Neural crest cell (in vitro differentiated cells): ENCODE data around the gene WARS2. TPM values are rescaled to one million over a fixed set of nuclear protein-coding genes. Genes with fewer than 3 reads are reported as not detected.

Experiments
- DNase-seq: peaks from one replicate; pipeline ENCODE4 v3.0.0; 2021; ENCODE audit warnings: low read depth, mixed read lengths, low spot score
- H3K27ac Mint-ChIP-seq: one replicate; pipeline ENCODE4 v1.8.0; 2021; ENCODE audit warnings: mild to moderate bottlenecking, mixed read lengths; ENCODE audit not compliant: unreplicated experiment
- H3K27me3 Mint-ChIP-seq: 2 replicates; pipeline ENCODE4 v1.8.0; 2021; ENCODE audit warnings: low read depth, mild to moderate bottlenecking, mixed read lengths
- H3K36me3 Mint-ChIP-seq: 2 replicates; pipeline ENCODE4 v1.8.0; 2021; ENCODE audit warnings: low read depth, mild to moderate bottlenecking, mixed read lengths
- H3K4me1 Mint-ChIP-seq: 2 replicates; pipeline ENCODE4 v1.8.0; 2021; ENCODE audit warnings: mixed read lengths
- H3K4me3 Mint-ChIP-seq: one replicate; pipeline ENCODE4 v1.8.0; 2021; ENCODE audit warnings: mild to moderate bottlenecking, mixed read lengths
- H3K9me3 Mint-ChIP-seq: 2 replicates; pipeline ENCODE4 v1.8.0; 2021; ENCODE audit warnings: mixed read lengths
- total RNA-seq: library from RNA; stranded (reverse); gene quantifications from 2 replicates; pipeline ENCODE4 v1.2.1, GENCODE V29; 2021
- TF ChIP-seq, protein P1 (sequence below): fragments of 200-600 bp; sonication (generic); conservative IDR thresholded peaks from 2 replicates; pipeline ENCODE4 v1.5.0; 2021; ENCODE audit warnings: antibody characterized with exemption, mild to moderate bottlenecking

The WARS2 gene
- total RNA-seq, 1 donor from 2014 or later, result 12.3 TPM

DNA sequence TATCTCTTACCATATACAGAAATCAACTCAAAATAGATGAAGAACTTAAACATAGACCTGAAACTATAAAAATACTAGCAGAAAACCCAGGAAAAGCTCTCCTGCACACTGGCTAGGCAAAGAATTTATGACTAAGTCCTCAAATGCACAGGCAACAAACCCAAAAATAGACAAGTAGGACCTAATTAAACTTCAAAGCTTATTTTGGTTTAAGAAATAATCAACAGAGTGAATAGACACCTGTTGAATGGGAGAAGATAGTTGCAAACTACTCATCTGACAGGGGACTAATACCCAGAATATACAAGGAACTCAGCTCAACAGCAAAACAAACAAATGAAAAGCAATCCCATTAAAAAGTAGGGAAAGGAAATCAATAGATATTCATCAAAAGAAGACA lies 40.7 kb downstream of the WARS2 start:
- H3K36me3 Mint-ChIP-seq, result no peaks in the 10 kb centered on the region
- no peaks in the 10 kb centered on the region for H3K27me3 Mint-ChIP-seq
- H3K4me3 Mint-ChIP-seq, result no peak overlapping the region
- H3K4me1 Mint-ChIP-seq, result no peaks in the 10 kb centered on the region
- TF ChIP-seq, protein P1, sequence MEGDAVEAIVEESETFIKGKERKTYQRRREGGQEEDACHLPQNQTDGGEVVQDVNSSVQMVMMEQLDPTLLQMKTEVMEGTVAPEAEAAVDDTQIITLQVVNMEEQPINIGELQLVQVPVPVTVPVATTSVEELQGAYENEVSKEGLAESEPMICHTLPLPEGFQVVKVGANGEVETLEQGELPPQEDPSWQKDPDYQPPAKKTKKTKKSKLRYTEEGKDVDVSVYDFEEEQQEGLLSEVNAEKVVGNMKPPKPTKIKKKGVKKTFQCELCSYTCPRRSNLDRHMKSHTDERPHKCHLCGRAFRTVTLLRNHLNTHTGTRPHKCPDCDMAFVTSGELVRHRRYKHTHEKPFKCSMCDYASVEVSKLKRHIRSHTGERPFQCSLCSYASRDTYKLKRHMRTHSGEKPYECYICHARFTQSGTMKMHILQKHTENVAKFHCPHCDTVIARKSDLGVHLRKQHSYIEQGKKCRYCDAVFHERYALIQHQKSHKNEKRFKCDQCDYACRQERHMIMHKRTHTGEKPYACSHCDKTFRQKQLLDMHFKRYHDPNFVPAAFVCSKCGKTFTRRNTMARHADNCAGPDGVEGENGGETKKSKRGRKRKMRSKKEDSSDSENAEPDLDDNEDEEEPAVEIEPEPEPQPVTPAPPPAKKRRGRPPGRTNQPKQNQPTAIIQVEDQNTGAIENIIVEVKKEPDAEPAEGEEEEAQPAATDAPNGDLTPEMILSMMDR, result no peak
- no peak overlapping the region for H3K27ac Mint-ChIP-seq
- H3K9me3 Mint-ChIP-seq, result no peaks in the 10 kb centered on the region
- no peak for DNase-seq

DNA sequence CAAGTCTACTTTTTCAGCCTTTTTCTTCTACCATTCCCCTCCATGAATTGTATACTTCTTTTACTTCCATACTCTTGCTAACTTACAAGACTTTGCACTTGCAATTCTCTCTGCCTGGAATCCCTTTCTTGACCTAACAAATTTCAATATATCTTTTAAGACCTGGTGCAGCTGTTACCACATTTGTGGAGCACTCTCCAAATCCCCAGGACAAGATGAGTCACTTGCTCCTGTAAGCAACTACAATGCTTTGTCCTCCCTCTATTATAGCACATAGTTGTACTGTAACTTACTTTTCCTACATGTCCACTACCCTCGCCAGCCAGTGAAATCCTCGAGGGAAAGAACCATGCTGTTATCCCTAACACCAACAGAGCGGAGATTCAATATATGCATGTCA lies 43.1 kb downstream of the WARS2 start:
- H3K9me3 Mint-ChIP-seq, result no peaks in the 10 kb centered on the region
- no peak overlapping the region for H3K4me3 Mint-ChIP-seq
- H3K36me3 Mint-ChIP-seq, result no peaks in the 10 kb centered on the region
- no peaks in the 10 kb centered on the region for H3K4me1 Mint-ChIP-seq
- H3K27ac Mint-ChIP-seq, result no peak overlapping the region
- DNase-seq, result no peak
- no peaks in the 10 kb centered on the region for H3K27me3 Mint-ChIP-seq
- TF ChIP-seq, protein P1, result no peak

DNA sequence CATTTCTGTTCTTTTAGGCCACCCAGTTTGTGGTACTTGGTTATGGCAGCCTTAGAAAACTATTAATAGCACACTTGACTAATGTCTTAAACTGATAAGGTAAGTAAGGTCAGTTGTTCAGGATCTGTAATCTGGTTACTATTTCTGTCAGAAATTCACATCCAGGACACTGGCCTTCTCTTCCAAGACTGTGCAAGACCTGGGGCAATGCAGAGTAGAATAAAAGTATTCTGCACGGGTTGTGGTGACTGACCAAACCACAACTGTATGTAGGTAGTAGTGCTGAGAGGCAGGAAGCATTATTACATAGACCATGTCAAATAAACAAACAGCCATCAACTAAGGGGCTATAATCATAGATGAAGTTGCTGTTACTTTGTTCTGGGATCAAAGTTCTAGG lies 46.7 kb downstream of the WARS2 start:
- Mint-ChIP-seq H3K4me3 (no peak overlapping the region), H3K9me3 (no peaks in the 10 kb centered on the region), H3K4me1 (peaks cover 4% of the 10 kb centered on the region), H3K27me3 (no peaks in the 10 kb centered on the region), H3K36me3 (no peaks in the 10 kb centered on the region), H3K27ac (no peak overlapping the region)
- DNase-seq, result no peak
- TF ChIP-seq, protein P1, result no peak

DNA sequence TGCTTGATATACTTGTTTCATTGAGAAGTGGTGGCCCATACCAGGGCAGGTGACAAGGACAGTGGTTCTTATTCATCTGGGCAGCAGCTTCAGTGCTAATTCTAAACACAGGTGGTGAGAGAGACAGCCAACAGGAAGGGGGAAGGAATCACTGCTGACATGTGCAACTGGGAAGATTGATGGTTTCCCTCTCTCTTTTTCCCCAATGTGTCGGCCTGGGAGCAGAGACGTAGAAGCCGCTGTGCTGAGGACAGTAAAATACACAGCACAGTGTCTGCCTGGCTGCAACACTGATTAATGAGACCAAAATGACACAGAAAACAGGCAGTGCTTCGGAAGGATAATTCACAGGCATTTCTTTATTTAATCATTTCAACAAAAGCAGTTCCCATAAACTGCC lies 48.8 kb downstream of the WARS2 start:
- DNase-seq, result no peak
- Mint-ChIP-seq H3K27ac (no peak overlapping the region), H3K27me3 (no peaks in the 10 kb centered on the region), H3K9me3 (no peaks in the 10 kb centered on the region), H3K4me3 (no peak overlapping the region), H3K4me1 (peaks cover 4% of the 10 kb centered on the region), H3K36me3 (no peaks in the 10 kb centered on the region)
- TF ChIP-seq, protein P1, result no peak

DNA sequence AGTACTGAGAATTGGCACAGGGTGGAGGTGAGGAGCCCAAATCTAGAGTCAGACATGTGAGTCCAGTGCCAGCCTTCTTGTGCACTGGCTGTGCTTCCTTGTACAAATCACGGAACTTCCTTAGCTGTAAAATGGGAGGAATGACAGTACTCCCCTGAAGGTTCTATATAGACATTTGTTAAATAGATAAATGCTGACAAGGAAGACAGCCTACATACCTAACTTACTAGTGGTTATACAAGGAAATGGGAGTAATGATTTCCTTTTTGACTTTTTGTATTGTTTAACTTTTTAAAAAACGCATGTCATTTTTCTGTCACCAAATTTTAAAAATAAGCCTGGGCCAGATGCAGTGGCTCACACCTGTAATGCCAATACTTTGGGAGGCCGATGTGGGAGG lies 50.2 kb downstream of the WARS2 start:
- no peak overlapping the region for H3K4me3 Mint-ChIP-seq
- H3K27me3 Mint-ChIP-seq, result no peaks in the 10 kb centered on the region
- peaks cover 4% of the 10 kb centered on the region for H3K4me1 Mint-ChIP-seq
- TF ChIP-seq, protein P1, result no peak
- peaks cover 3% of the 10 kb centered on the region for H3K9me3 Mint-ChIP-seq
- no peak overlapping the region for H3K27ac Mint-ChIP-seq
- no peak for DNase-seq
- H3K36me3 Mint-ChIP-seq, result no peaks in the 10 kb centered on the region

DNA sequence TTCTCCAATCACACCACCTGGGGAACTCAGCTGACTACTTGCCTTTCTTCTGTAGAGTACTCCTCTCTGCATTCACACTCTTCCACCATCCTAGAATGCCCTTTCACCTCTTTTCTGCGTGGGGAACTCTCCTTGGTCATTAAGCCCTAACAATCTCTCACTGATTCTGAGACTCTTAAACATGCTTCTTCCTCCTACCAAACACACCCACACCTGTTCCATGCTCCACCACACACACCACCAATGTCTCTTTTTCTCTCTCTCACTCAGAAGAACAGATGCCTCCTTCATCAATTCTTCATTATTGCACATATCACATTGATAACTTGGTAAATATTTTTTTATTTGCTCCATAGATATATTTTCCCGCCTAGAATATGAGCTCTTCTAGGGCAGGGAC lies 53.6 kb downstream of the WARS2 start:
- Mint-ChIP-seq H3K4me1 (peaks cover 4% of the 10 kb centered on the region), H3K27ac (no peak overlapping the region)
- TF ChIP-seq, protein P1, result no peak

More for the DNA sequence above, 53.6 kb downstream of the WARS2 start:
- H3K4me3 Mint-ChIP-seq, result no peak overlapping the region
- no peak for DNase-seq
- H3K36me3 Mint-ChIP-seq, result peaks cover 2% of the 10 kb centered on the region
- peaks cover 3% of the 10 kb centered on the region for H3K9me3 Mint-ChIP-seq
- H3K27me3 Mint-ChIP-seq, result no peaks in the 10 kb centered on the region
